ENCODE results near the gene TSPEAR.

DNA sequence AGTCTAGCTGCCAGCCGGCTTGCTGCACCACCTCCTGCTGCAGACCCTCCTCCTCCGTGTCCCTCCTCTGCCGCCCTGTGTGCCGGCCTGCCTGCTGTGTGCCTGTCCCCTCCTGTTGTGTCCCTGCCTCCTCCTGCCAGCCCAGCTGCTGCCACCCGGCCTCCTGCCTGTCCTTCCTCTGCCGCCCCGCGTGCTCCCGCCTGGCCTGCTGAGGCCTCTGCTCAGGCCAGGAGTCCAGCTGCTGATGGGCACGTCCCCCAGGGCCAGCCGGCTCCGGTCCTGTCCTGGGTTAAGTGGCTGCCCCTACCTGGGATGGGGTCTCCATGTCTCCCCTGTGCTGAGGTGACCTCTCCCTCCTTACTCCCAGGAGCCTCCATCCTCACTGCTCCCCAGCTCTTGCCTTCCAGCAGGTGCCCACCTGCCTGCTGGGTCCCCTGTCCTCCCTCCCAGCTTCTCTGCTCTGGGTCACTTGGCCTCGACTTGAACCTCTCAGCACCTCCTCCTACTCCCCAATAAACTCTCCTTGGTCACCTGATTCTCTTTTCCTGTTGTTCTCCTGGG, 98.6 kb downstream of the TSPEAR start:
- TF ChIP-seq, protein P1, sequence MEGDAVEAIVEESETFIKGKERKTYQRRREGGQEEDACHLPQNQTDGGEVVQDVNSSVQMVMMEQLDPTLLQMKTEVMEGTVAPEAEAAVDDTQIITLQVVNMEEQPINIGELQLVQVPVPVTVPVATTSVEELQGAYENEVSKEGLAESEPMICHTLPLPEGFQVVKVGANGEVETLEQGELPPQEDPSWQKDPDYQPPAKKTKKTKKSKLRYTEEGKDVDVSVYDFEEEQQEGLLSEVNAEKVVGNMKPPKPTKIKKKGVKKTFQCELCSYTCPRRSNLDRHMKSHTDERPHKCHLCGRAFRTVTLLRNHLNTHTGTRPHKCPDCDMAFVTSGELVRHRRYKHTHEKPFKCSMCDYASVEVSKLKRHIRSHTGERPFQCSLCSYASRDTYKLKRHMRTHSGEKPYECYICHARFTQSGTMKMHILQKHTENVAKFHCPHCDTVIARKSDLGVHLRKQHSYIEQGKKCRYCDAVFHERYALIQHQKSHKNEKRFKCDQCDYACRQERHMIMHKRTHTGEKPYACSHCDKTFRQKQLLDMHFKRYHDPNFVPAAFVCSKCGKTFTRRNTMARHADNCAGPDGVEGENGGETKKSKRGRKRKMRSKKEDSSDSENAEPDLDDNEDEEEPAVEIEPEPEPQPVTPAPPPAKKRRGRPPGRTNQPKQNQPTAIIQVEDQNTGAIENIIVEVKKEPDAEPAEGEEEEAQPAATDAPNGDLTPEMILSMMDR (conservative IDR thresholded peaks at IDR 0.05 in 1 of 2, IDR thresholded peaks at IDR 0.05 in 1 of 2; ENCODE audit: low read depth in 1 of 2, low read length in 2 of 2): no peak
- no peak for TF ChIP-seq EZH2 (IDR thresholded peaks at IDR 0.05; ENCODE audit: low read length, missing control alignments)

Data from fibroblast of lung (primary cell).